ENCODE data around the gene ADCY3.

DNA sequence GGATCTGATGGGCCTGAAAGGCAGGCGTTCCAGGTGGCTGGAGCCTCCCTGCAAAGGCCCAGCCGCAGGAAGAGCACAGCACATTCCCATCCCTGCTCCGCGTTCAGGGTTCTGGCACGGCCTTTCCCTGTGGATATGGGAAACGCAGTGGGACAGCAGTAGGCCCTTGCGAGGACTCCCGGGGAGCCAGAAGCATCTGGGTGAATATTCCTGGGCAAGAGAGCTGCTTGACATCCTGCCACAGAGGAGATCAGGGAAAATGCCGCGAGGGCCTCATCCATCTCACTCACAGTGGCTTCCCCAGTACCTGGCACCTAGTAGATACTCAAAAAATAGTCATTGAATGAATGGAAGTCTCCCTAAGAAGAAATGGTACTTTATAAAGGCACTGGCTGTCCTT, 3.1 kb upstream of the ADCY3 start:
- TF ChIP-seq, protein P1, sequence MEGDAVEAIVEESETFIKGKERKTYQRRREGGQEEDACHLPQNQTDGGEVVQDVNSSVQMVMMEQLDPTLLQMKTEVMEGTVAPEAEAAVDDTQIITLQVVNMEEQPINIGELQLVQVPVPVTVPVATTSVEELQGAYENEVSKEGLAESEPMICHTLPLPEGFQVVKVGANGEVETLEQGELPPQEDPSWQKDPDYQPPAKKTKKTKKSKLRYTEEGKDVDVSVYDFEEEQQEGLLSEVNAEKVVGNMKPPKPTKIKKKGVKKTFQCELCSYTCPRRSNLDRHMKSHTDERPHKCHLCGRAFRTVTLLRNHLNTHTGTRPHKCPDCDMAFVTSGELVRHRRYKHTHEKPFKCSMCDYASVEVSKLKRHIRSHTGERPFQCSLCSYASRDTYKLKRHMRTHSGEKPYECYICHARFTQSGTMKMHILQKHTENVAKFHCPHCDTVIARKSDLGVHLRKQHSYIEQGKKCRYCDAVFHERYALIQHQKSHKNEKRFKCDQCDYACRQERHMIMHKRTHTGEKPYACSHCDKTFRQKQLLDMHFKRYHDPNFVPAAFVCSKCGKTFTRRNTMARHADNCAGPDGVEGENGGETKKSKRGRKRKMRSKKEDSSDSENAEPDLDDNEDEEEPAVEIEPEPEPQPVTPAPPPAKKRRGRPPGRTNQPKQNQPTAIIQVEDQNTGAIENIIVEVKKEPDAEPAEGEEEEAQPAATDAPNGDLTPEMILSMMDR (conservative IDR thresholded peaks at IDR 0.05; ENCODE audit: low read depth, low read length): no peak
- TF ChIP-seq RAD21 (IDR thresholded peaks at IDR 0.05; ENCODE audit: low read length) (no peak), POLR2A (IDR thresholded peaks at IDR 0.05; ENCODE audit: low read depth, low read length) (no peak), CHD1 (IDR thresholded peaks at IDR 0.05; ENCODE audit: low read depth, low read length) (no peak), MXI1 (IDR thresholded peaks at IDR 0.05; ENCODE audit: borderline replicate concordance, low read depth, low read length) (no peak), RCOR1 (IDR thresholded peaks at IDR 0.05; ENCODE audit: insufficient replicate concordance, low read length) (no peak)
- TF ChIP-seq, protein P2, sequence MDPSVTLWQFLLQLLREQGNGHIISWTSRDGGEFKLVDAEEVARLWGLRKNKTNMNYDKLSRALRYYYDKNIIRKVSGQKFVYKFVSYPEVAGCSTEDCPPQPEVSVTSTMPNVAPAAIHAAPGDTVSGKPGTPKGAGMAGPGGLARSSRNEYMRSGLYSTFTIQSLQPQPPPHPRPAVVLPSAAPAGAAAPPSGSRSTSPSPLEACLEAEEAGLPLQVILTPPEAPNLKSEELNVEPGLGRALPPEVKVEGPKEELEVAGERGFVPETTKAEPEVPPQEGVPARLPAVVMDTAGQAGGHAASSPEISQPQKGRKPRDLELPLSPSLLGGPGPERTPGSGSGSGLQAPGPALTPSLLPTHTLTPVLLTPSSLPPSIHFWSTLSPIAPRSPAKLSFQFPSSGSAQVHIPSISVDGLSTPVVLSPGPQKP (IDR thresholded peaks at IDR 0.05; ENCODE audit: borderline replicate concordance, low read depth, low read length): no peak
- TF ChIP-seq, protein P3, sequence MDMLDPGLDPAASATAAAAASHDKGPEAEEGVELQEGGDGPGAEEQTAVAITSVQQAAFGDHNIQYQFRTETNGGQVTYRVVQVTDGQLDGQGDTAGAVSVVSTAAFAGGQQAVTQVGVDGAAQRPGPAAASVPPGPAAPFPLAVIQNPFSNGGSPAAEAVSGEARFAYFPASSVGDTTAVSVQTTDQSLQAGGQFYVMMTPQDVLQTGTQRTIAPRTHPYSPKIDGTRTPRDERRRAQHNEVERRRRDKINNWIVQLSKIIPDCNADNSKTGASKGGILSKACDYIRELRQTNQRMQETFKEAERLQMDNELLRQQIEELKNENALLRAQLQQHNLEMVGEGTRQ (IDR thresholded peaks at IDR 0.05; ENCODE audit: low read depth, low read length): no peak

All from IMR-90 (cell line).